NCI-H446 (cell line): ENCODE data around the gene KATNB1.
"Not testable (repeated sequence)": the region's sequence is repeated elsewhere in the genome, so short reads cannot be mapped to it uniquely, and the experiment has no call there.

Experiments
- DNase-seq, 2 experiments: peaks; one replicate each; lab custom pipeline; 2025; lab: John Stamatoyannopoulos, UW

Gene KATNB1

DNA sequence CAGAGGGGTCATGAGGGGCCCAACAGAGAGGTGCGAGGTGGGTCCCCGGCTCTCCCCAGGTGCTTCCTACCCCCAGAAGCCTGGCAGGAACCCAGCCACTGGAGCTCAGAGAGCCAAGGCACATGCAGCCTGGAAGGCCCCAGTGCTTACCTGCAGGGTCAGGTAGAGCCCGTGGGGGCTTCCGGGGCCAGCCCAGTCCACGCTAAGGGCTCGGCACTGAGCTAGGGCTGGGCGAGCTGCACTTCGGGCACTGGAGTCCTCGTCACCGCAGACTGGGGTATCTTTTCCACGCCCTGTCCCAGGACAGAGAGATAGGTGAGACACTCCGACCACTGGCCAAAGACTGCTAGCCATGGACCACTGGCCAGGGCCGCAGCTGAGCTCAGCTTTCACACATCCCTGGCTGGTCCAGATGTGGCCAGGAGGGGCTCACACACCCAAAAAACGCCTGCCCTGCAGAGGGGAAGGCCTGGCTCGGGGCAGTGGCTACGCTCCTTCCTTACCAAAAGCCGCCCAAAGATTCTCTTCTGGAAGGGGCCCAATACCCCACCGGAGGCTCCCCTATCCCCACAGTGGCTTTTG, 59.4 kb downstream of the KATNB1 start:
- no peak for DNase-seq

DNA sequence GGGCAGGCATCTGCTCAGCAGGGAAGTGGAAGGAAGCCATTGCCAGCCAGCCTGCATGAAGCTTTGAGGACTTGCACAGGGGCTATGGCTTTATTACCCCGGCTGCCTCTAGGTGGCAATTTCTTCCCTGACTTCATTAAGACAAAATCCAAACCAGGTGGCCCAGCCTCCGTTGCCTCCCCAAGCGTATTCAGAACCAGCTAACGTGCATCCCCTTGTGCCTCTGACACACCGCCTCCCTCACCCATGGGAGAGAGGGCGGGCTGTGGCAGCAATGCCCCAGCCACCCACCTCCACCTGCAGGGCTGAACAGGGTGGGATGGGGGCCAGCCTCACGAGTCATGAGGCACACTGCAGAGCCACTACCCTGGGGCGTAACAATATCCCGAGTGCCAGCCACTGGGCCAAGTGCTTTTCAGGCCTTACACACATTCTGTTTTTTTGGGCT, 59.9 kb downstream of the KATNB1 start:
- peak in 1 of 2 experiments; percentile 62 for DNase-seq

GRCh38 chr16:57796014-57796413, 60.4 kb downstream of the KATNB1 start:
- not testable (repeated sequence) for DNase-seq

- DNase-seq, result no peak
Measured at GRCh38 chr16:57797216-57797525, 61.6 kb downstream of the KATNB1 start.

DNA sequence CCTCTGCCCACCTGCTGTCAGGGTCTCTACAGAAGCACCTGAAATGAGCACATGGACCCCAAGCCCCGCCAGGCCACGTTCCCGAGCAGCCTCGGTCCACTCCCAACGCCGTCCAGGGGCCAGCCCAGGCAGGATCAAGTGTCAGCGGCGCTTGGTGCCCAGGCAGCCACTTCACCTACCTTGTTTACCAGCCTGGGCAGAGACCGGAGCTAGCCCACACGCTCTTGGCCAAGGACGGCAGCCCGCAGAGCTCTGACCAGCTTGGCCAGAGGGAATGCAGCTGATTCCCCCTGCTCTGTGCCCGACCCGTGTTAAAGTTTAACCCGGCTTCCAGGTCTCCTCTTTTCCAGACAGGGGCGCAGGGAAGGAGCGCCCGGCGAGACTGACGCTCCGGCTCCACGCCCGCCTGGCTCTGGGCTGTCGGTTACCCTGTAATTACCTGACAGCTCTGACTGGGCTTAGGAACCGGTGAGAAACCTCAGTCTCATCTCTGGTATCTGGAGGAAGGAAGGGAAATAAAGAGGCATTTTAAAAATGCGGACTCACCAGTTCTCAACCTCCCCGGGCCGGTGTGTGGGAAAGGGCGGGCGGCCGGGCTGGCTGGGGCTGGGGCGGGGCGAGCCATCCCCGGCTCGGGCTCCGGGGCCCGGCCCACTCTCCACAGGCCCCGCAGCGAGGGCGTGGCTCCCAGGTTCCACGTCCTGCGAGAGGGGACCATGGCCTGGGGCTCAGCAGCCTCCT, 62.1 kb downstream of the KATNB1 start:
- no peak for DNase-seq

DNA sequence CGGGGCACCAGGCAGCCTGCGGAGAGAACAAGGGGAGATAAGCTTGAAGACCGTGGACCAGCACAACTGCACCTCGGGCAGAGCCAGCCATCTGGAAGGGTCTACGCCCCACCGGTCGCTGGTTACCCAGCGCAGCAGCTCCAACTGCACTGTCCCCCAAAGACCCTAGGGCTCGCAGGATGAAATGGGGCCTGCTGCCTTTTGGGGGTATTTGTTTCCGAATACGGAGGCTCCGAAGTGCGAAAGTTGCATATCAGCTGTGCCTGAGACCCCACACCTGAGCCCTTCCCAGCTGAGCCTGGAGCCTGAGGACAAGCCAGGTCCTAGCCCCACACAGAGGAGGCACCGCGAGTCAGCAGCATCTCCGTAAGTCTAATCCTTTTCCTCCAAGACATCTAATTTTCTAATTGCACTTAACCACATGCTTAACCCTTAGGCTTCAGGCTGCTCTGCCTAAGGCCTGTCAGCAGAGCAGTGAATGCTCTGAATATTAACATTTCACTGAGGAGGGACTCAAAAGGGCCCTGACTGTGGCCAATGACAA, 62.8 kb downstream of the KATNB1 start:
- DNase-seq, result no peak

DNA sequence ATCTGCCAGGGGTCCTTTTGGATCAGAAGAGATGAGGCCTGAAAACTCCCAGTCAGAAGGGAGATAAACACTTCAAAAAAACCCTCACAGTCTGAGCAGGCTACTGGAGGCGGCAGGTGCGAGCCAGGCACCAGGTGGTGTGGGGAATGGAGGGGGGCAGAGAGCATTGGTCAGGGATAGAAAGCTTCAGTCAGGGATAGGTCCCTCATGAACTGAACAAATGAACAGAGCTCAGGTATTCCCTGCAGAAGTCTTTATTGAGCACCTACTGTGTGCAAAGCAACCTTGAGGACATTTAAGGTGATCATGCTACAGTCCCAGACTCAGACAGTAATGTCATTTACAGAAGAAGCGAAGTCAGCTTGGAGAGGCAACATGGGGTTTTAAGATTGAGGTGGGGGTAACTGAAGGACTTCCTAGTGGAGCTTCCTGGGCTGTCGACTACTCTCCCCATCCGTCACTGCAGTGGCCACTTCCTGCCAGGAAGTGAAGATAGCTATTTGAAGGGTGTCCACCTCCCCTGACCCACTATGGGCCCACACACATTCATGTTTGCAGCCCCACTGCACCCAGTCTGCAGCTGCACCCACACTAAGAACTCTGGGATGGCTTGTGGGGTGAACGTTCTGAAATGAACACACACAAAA, 63.5 kb downstream of the KATNB1 start:
- DNase-seq, result no peak

DNA sequence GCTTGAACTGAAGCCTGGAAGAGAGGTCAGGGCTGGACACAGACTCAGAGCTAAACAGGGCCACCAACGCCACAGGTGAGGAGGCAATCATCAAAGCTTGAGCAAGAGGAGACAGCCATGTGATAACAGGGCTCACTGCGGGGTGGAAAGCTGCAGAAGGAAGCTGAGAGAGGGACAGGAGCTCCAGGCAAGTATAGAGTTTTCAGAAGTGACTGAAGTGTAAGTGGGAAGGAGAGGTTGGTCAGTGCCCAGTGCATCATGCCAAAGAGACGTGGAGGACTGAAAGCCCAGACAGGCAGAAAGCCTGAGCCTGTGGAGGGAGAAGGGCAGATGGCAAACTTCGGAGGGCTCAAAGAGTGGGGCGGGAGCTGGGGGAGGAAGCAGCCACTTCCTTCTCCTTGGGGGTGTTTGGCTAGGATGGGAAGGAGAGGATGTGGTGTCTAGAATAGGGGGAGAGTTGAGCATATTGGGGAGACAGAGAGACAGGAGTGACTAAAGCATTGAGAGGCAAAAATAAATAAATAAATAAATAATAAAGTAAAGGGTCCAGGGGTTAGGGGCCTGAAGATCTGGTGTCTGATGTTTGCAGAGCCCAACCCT, 64.1 kb downstream of the KATNB1 start:
- DNase-seq, result no peak

DNA sequence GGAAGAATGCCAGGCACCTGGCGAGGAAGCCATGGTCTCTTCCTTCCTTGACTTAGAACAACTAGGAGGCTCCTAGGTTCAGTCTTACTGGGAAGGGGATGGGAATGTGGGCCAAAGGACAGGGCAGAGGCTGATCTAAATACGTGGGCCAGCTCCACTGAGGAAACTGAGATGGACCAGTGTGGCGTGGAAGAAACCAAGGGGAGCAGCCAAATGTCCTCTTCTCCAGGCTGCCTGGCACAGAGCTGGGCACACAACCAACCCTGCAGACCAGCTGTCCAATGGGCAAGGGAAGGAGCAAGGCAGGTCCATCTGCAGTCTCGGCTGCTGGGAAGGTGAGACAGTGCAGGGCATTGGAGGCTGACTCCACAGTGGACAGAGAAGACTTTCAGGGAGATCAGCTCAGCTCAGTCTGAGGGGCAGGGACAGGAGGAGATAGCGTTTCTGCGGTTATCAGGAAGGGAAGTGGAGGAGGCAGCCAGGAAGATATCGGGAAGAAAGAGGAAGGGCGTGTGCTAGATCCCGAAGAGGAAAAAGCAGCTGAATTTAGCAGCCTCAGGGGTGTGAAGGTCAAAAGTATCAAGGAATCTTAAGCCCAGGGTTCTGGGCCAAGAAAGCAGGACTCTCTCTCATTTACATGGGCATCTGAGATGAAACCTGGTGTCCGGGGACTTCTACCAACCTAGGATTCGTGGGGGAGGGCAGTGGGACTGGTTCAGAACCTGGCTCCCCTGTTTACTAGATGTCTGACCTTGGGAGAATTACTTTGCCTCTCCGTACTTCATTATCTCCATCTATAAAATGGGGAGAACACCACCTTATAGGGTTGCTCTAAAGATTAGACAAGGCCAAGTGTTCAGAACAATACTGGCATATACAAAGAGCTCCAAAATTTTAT, 64.9 kb downstream of the KATNB1 start:
- no peak for DNase-seq

GRCh38 chr16:57801098-57801808, 65.7 kb downstream of the KATNB1 start:
- no peak for DNase-seq

DNA sequence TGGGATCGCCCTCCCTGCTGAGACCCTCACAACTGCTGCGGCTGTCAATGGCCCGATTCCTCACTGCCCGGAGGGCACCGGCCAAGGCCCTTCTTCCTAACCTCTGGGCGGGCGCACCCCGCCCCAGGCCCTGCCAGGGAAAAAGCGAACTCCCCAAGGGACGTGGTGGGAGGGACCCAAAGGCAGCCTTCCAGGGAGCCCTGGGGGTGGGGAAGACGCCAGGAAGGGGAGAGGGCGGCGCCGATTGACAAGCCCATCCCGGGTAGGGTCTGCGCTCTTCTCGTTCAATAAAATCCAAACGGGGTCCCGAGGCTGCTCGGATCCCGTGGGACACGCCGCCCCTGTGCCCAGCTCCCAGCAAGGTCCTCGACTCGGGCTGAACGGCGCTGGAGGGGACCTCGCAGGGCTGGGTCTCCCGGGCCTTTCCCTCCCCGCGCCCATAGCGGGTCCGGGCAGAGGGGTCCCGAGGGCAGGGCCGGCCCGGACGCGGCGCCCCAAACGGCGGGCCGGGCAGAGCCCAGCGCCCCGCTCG, 66.3 kb downstream of the KATNB1 start:
- no peak for DNase-seq

GRCh38 chr16:57802341-57803133, 67.0 kb downstream of the KATNB1 start, which contains the start of gene KIFC3:
Gene KIFC3, minus strand, starts transcription at chr16:57802491. Its CDS starts 4,248 bp downstream, at chr16:57798243.
- DNase-seq, result no peak

DNA sequence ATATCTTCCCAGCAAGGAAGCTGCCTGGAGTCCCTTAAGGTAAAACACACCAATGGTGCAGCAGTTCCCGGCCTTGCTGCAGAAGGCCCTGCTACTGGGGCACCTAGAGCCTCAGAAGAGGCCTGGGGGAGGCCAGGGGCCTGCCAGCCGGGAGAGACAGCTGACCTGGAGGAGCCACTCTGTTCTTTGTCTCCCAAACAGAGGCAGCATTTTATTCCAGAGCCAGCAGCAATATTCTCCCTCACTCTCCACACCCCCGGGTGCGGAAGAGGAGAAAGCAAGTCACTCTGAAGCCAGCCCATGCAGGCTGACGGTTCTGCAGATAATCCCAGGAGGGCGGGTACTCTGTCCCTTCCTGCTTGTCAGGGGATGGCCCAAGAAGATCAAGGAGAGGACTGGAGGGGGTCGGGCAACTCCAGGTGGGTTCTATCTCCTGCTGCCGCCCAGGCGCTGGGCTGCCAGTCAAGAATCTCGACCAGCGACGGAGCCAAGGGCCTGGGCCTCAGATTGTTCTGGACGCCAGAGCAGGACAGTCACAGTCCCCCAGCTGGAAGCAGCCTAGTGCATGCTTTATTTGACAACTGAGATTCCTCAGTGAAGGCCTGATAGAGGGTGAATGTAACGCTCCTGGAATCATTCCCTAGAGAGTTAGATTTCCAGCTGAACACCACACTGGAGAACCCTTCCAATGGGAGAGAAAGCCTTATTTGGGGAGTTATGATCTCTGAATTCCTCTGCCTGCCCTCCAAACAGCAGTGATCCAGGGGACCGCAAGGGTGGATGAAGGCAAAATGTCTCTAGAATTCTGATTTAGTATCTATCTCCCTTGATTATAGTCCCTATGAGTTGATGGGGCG, 67.8 kb downstream of the KATNB1 start:
- no peak for DNase-seq

- DNase-seq, result no peak
Measured at GRCh38 chr16:57804111-57804837, 68.7 kb downstream of the KATNB1 start.

GRCh38 chr16:57805176-57805575, 69.6 kb downstream of the KATNB1 start:
- DNase-seq, result no peak
